Keratinocyte (primary cell): ENCODE measurements around the gene CD63. TPM values are rescaled to one million over a fixed set of nuclear protein-coding genes. Genes with fewer than 3 reads are reported as not detected.

Source experiments
- DNase-seq: peaks from one replicate; pipeline ENCODE4 v3.0.0-alpha.2; 2011; ENCODE audit warnings: low read depth, missing footprints, low spot score
- FAIRE-seq: peaks from 2 replicates; lab custom pipeline; 2011; peaks lifted over from hg19 to GRCh38; lab: Jason Lieb, UNC
- H2AFZ ChIP-seq: 2 replicates; pipeline ENCODE4 v1.6.0; 2012; ENCODE audit warnings: low read length, control low read depth, inconsistent platforms; ENCODE audit not compliant: control insufficient read depth
- H3K27ac ChIP-seq: 2 replicates; pipeline ENCODE4 v1.5.1; 2011; ENCODE audit warnings: low read length; ENCODE audit not compliant: control insufficient read depth, insufficient read depth
- H3K27me3 ChIP-seq: 3 replicates; pipeline ENCODE4 v1.6.0; 2011; ENCODE audit warnings: low read length; ENCODE audit not compliant: control insufficient read depth, insufficient read depth; ENCODE audit errors: extremely low read depth
- H3K36me3 ChIP-seq, 2 experiments: 2 replicates in 1 of 2; 3 replicates in 1 of 2; pipeline ENCODE4 v1.5.1; 2011; ENCODE audit warnings: low read length in 2 of 2, mild to moderate bottlenecking in 1 of 2; ENCODE audit not compliant: control insufficient read depth in 2 of 2, insufficient read depth in 2 of 2; ENCODE audit errors: extremely low read depth in 1 of 2
- H3K4me1 ChIP-seq: 3 replicates; pipeline ENCODE4 v1.5.1; 2011; ENCODE audit warnings: low read length; ENCODE audit not compliant: control insufficient read depth, insufficient read depth; ENCODE audit errors: extremely low read depth
- H3K4me2 ChIP-seq: 3 replicates; pipeline ENCODE4 v1.6.0; 2011; ENCODE audit warnings: low read depth, low read length; ENCODE audit not compliant: control insufficient read depth, insufficient read depth; ENCODE audit errors: extremely low read depth
- H3K4me3 ChIP-seq, 3 experiments: fragments of 200-600 bp in 1 of 3; sonication (generic) in 1 of 3; 2 replicates in 2 of 3; 3 replicates in 1 of 3; pipeline ENCODE4 v1.5.1; 2011 to 2016; ENCODE audit warnings: low read length in 3 of 3, mild to moderate bottlenecking in 3 of 3, control low read depth in 2 of 3, inconsistent platforms in 1 of 3, low read depth in 1 of 3, mixed read lengths in 1 of 3, mixed run types in 1 of 3, moderate library complexity in 1 of 3; ENCODE audit not compliant: control insufficient read depth in 2 of 3, insufficient read depth in 2 of 3; ENCODE audit errors: extremely low read depth in 1 of 3
- H3K79me2 ChIP-seq: 2 replicates; pipeline ENCODE4 v1.6.0; 2012; ENCODE audit warnings: low read length; ENCODE audit not compliant: control insufficient read depth, insufficient read depth
- H3K9ac ChIP-seq: 3 replicates; pipeline ENCODE4 v1.6.0; 2011; ENCODE audit warnings: low read length; ENCODE audit not compliant: control insufficient read depth, insufficient read depth; ENCODE audit errors: extremely low read depth
- H3K9me1 ChIP-seq: 3 replicates; pipeline ENCODE4 v1.6.0; 2011; ENCODE audit warnings: low read length; ENCODE audit not compliant: control insufficient read depth, insufficient read depth; ENCODE audit errors: extremely low read depth
- H3K9me3 ChIP-seq: 2 replicates; pipeline ENCODE4 v1.5.1; 2012; ENCODE audit warnings: low read depth, low read length; ENCODE audit not compliant: control insufficient read depth
- H4K20me1 ChIP-seq: 3 replicates; pipeline ENCODE4 v1.6.0; 2011; ENCODE audit warnings: low read length; ENCODE audit not compliant: control insufficient read depth, insufficient read depth; ENCODE audit errors: extremely low read depth
- CTCF ChIP-seq, 3 experiments: IDR thresholded peaks in 1 of 3; conservative IDR thresholded peaks in 1 of 3; optimal IDR thresholded peaks in 1 of 3; 2 replicates in 2 of 3; 3 replicates in 1 of 3; pipeline versions ENCODE3 to v1.5.1; 2011; ENCODE audit warnings: low read length in 3 of 3, mild to moderate bottlenecking in 3 of 3, moderate library complexity in 2 of 3, control low read depth in 1 of 3, inconsistent platforms in 1 of 3; ENCODE audit not compliant: insufficient read depth in 2 of 3; ENCODE audit errors: extremely low read depth in 1 of 3
- EZH2 ChIP-seq: IDR thresholded peaks from one replicate; pipeline ENCODE4 v1.6.1; 2012; ENCODE audit warnings: inconsistent platforms, mild to moderate bottlenecking, low read length, moderate library complexity
- dilution Hi-C: fragments of 300-500 bp; cut with MboI; formaldehyde crosslinking; loops from one replicate; pipeline ENCODE4 v1.7.0; 2020; ENCODE audit warnings: low sequenced_read_pairs; ENCODE audit not compliant: extremely low pct_ligation_motif_present
- polyA plus RNA-seq, 5 experiments: library from polyadenylated mRNA; depleted of rRNA in 3 of 5; stranded (reverse) in 3 of 5; stranded (forward) in 1 of 5; unstranded in 1 of 5; fragments of >200 nt; gene quantifications; 1 replicate in 1 of 5; 2 replicates in 3 of 5; 3 replicates in 1 of 5; pipeline versions ENCODE4 v1.2.1 to v1.2.3, GENCODE V29; 2011 to 2012; ENCODE audit warnings: missing spikeins in 2 of 5, low read depth in 1 of 5, low replicate concordance in 1 of 5

The CD63 gene
- polyA plus RNA-seq, 1 donor (not counting 4 experiments of a cell fraction or from before 2014, with no cell fraction given), result 749 TPM

- Histone ChIP-seq H3K9me3 (no peaks in the 10 kb centered on the region), H3K4me2 (peak overlapping the region; percentile 71), H3K36me3 (no peaks in the 10 kb centered on the region), H2AFZ (no peak overlapping the region), H3K9me1 (no peaks in the 10 kb centered on the region), H3K27me3 (no peaks in the 10 kb centered on the region), H3K79me2 (no peaks in the 10 kb centered on the region), H4K20me1 (no peaks in the 10 kb centered on the region), H3K27ac (no peak overlapping the region), H3K9ac (no peak overlapping the region), H3K4me1 (peaks cover 41% of the 10 kb centered on the region), H3K4me3 (no peak overlapping the region)
- TF ChIP-seq EZH2, result no peak
- no peak for TF ChIP-seq CTCF (optimal IDR thresholded peaks at IDR 0.05 in 1 of 3, IDR thresholded peaks at IDR 0.05 in 1 of 3, conservative IDR thresholded peaks at IDR 0.05 in 1 of 3; ENCODE audit: extremely low read depth in 1 of 3, insufficient read depth in 2 of 3, low read length in 3 of 3)
- dilution Hi-C loops, result no loop called here
- FAIRE-seq (no peak), DNase-seq (no peak)
Measured at GRCh38 chr12:55718015-55718414, 10.8 kb downstream of the CD63 start.

DNA sequence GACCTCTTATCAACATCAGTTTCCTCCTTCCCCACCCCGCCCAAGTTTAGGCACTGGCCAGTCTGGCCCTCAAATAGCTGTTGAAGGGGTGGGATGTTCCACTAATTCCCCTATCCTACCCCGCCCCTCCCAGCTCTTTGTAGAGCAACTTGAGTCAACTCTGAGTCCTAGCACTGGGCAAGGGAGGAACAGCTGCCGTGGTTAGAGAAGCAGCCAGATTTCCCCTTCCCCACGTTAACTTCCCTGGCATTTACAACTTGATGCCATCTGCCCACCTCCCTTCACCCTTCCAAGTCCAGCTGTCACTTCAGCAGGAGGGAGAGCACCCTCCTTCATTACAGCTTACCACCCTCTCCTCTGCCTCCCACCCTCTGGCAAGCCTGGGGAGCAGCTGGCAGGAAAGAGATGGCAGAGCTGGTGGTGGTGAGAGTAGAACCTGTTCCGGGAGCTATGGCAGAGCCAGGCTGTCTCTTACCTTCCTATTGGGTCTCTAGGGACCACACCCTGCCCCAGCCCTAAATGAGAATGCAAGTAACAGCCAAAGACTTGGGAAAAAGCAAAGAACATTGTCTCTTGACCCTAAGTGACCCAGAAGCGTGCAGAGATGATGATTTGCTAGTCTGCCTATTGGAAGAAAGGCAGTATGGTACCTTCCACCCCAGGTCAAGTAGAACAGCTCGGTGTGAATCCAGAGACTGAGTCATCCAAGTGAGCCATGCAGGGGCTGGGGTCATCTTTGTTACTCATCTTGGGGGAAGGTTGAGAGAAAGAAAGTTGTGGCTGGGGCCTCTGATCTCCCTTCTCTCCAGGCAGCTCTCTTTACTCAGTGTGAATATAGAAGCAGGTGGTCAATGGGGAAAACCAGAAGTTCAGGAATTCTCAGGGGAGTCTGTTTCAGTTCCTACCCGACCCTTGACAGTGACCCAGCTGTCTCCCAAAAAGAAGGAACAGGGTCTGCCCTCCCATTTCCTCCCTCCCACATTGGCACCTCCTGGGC lies 11.5 kb downstream of the CD63 start:
- Histone ChIP-seq H3K79me2 (no peaks in the 10 kb centered on the region), H3K9me1 (no peaks in the 10 kb centered on the region), H3K36me3 (no peaks in the 10 kb centered on the region), H3K9ac (peak overlapping the region; percentile 87), H3K9me3 (no peaks in the 10 kb centered on the region), H3K4me1 (peaks cover 41% of the 10 kb centered on the region), H3K4me3 (peak overlapping the region; percentile 45 to 76 (median 72)), H3K4me2 (peak overlapping the region; percentile 71), H2AFZ (peak overlapping the region; percentile 95), H3K27me3 (peaks cover under 1% of the 10 kb centered on the region), H4K20me1 (no peaks in the 10 kb centered on the region), H3K27ac (peak overlapping the region; percentile 87)
- dilution Hi-C loops, result no loop called here
- DNase-seq (no peak), FAIRE-seq (no peak)
- no peak for TF ChIP-seq CTCF (optimal IDR thresholded peaks at IDR 0.05 in 1 of 3, IDR thresholded peaks at IDR 0.05 in 1 of 3, conservative IDR thresholded peaks at IDR 0.05 in 1 of 3; ENCODE audit: extremely low read depth in 1 of 3, insufficient read depth in 2 of 3, low read length in 3 of 3)
- TF ChIP-seq EZH2, result no peak
